BLaER1 (cell line): ENCODE data around the gene CARD10.
A peak's percentile ranks its signal among the peaks of the same experiment; 100 is the strongest.
"Not testable (repeated sequence)": the region's sequence is repeated elsewhere in the genome, so short reads cannot be mapped to it uniquely, and the experiment has no call there.

Source experiments
- H3K27ac ChIP-seq: shearing (Covaris generic); formaldehyde crosslinking; 2 replicates; pipeline ENCODE4 v1.8.1; 2022
- H3K27me3 ChIP-seq: shearing (Covaris generic); formaldehyde crosslinking; 2 replicates; pipeline ENCODE4 v1.8.1; 2022
- H3K36me3 ChIP-seq: shearing (Covaris generic); formaldehyde crosslinking; 2 replicates; pipeline ENCODE4 v1.8.1; 2022
- H3K4me1 ChIP-seq: shearing (Covaris generic); formaldehyde crosslinking; 2 replicates; pipeline ENCODE4 v1.8.1; 2022
- H3K4me2 ChIP-seq: shearing (Covaris generic); formaldehyde crosslinking; 2 replicates; pipeline ENCODE4 v1.8.1; 2022
- H3K4me3 ChIP-seq: shearing (Covaris generic); formaldehyde crosslinking; 2 replicates; pipeline ENCODE4 v1.8.1; 2022
- H3K9ac ChIP-seq: shearing (Covaris generic); formaldehyde crosslinking; 2 replicates; pipeline ENCODE4 v1.8.1; 2022
- H3K9me3 ChIP-seq: shearing (Covaris generic); formaldehyde crosslinking; 2 replicates; pipeline ENCODE4 v1.8.1; 2022
- H4K20me1 ChIP-seq: shearing (Covaris generic); formaldehyde crosslinking; 2 replicates; pipeline ENCODE4 v1.8.1; 2022
- Cebpa-rat ChIP-seq: shearing (Covaris generic); IDR thresholded peaks from 2 replicates; pipeline ENCODE4 v1.8.1; 2022

Gene CARD10

DNA sequence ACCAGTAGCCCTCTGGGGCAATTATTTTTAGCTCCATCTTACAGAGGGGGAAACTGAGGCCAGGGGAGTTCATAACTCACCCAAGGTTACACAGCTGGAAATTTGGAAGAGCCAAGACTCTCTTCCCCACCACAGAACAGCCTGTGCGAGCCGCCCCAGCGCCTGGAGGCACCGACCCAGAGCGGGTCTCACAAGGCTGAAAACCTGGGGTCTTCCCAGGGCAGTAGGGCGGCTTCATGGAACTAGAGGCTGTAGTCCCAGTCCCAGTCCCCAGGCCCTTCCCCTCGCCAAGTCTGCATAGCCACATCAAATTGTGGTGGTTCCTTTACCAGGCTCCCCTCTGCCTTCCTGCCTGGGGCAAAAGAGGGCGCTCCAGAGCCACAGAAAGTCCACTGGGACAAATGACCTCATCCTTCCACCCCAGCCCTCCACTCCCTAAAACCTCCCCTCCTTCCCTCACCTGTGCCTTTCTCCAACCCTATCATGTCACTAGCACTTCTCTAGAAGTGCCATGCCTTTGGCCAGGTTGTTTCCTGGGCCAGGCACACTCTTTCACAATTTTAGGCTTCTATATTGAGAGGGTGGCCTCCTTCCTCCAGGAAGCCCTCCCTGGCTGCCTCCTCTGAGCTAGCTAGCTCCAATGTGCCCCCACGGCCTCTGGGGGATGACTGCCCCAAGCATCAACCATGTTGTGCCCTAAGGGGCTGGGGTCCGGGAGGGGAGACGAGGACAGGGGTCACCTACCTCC, 25.9 kb upstream of the CARD10 start:
- no peak for TF ChIP-seq Cebpa-rat
- Histone ChIP-seq H3K4me2 (peak overlapping the region; percentile 62), H4K20me1 (no peaks in the 10 kb centered on the region), H3K9me3 (no peaks in the 10 kb centered on the region), H3K4me1 (peaks cover 58% of the 10 kb centered on the region), H3K36me3 (no peaks in the 10 kb centered on the region), H3K9ac (no peak overlapping the region), H3K27ac (no peak overlapping the region), H3K27me3 (no peaks in the 10 kb centered on the region), H3K4me3 (no peak overlapping the region)

DNA sequence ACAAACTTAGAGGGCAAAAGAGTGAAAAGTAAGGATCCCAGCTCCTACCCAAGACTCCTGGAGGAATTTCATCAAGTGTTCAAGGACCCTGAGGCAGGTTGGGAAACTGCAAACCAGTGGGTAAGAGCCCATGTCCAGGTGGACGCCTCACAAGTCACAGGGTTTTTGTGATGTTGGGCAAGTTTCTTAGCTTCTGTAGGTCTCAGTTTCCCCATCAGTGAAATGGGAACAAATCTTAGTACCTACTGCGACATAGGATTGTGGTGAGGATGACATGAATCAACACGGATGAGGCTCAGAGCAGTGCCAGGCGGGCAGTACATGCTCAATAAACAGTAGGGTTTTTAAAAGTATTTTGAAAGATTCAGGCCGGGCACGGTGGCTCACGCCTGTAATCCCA, 23.7 kb upstream of the CARD10 start:
- Histone ChIP-seq H3K9me3 (no peaks in the 10 kb centered on the region), H3K27me3 (no peaks in the 10 kb centered on the region), H3K27ac (no peak overlapping the region), H3K4me1 (peaks cover 69% of the 10 kb centered on the region), H3K4me3 (no peak overlapping the region), H3K36me3 (no peaks in the 10 kb centered on the region), H3K9ac (no peak overlapping the region), H4K20me1 (no peaks in the 10 kb centered on the region), H3K4me2 (peak overlapping the region; percentile 74; the same call in 1 of the 2 replicates)
- no peak for TF ChIP-seq Cebpa-rat

DNA sequence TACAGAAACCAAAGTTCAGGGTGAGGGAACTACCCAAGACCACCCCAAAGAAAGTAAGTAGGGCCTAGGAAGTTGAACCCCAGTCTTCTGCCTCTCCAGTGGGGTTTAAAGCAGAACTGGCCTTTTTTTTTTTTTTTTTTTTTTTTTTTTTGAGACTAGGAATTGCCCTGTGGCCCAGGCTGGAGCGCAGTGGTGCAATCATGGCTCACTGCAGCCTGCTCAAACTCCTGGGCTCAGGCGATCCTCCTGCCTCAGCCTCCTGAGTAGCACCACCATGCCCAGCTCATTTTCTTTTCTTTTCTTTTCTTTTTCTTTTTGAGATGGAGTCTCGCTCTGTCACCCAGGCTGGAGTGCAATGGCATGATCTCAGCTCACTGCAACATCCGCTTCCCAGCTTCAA, 23.2 kb upstream of the CARD10 start:
- not testable (repeated sequence) for H3K36me3 ChIP-seq, H3K27ac ChIP-seq, H3K4me3 ChIP-seq, H4K20me1 ChIP-seq, H3K27me3 ChIP-seq, H3K9me3 ChIP-seq
- peaks cover 75% of the 10 kb centered on the region for H3K4me1 ChIP-seq
- peak overlapping the region; percentile 74 for H3K4me2 ChIP-seq
- peak overlapping the region; percentile 27; the same call in 1 of the 2 replicates for H3K9ac ChIP-seq

DNA sequence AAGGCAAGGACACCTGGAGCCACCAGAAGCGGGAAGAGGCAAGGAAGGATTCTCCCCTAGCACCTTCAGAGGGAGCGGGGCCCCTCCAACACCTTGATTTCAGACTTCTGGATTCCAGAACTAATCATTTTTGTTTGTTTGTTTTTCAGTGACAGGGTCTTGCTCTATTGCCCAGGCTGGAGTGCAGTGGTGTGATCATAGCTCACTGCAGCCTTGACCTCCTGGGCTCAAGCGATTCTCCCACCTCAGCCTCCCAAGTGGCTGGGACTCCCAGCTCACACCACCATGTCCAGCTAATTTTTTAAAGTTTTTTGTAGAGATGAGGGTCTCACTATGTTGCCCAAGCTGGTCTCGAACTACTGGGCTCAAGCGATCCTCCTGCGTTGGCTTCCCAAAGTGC, 20.6 kb upstream of the CARD10 start:
- H3K9me3 ChIP-seq, H3K4me3 ChIP-seq, H4K20me1 ChIP-seq, H3K27ac ChIP-seq, H3K27me3 ChIP-seq, H3K36me3 ChIP-seq, H3K9ac ChIP-seq: not testable (repeated sequence)
- Histone ChIP-seq H3K4me1 (peaks cover 74% of the 10 kb centered on the region), H3K4me2 (peak overlapping the region; percentile 74)

DNA sequence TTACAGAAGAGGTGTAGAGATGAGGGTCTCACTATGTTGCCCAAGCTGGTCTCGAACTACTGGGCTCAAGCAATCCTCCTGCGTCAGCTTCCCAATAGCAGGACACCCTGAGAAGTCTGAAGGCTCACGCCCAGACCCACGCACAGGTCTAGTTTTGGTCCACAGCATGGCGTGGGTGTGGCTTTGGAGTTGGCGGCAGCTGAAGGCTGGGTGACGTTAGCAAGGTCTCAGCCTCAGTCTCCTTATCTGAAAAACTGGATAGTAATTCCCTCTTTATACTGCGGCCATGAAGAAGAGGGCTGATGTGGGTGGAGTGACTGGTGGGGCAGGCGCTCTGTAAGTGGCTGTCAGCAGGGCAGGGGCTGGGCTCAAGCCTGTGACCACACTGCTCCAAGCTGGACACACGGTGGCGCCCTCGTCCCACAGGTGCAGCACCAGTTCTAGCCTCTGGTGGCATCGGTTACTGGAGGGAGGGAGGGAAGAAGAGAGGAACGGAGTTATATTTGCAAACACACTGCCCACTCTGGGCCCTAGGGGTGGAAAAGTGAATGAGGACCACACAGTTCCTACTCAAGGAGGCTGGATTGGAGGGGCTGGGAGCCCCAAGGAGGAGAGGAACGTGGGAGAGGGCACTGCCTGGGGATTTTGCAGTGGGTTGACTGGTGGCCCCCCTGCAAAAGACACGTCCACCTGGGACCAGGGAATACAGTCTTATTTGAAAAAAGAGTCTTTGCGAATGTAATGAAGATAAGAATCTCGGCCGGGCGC, 19.6 kb upstream of the CARD10 start:
- no peak for TF ChIP-seq Cebpa-rat
- Histone ChIP-seq H3K9ac (no peak overlapping the region), H3K27me3 (no peaks in the 10 kb centered on the region), H3K36me3 (no peaks in the 10 kb centered on the region), H3K4me2 (peak overlapping the region; percentile 74), H3K27ac (no peak overlapping the region), H4K20me1 (no peaks in the 10 kb centered on the region), H3K9me3 (no peaks in the 10 kb centered on the region), H3K4me1 (peaks cover 81% of the 10 kb centered on the region), H3K4me3 (no peak overlapping the region)

DNA sequence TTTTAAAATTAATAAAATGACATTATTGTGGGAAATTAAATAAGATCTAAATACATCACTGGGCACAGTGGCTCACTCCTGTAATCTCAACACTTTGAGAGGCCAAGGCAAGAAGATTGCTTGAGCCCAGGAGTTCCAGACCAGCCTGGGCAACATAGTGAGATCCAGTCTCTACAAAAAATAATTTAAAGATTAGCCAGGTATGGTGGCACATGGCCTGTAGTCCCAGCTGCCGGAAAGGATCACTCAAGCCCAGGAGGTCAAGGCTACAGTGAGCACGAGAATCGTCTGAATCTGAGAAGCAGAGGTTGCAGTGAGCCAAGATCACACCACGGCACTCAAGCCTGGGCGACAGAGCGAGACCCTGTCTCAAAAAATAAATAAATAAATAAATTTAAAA, 15.9 kb upstream of the CARD10 start:
- no peak for TF ChIP-seq Cebpa-rat
- Histone ChIP-seq H3K9ac (no peak overlapping the region), H3K36me3 (no peaks in the 10 kb centered on the region), H3K4me1 (peaks cover 65% of the 10 kb centered on the region), H3K4me2 (peak overlapping the region; percentile 58), H3K9me3 (no peaks in the 10 kb centered on the region), H4K20me1 (no peaks in the 10 kb centered on the region), H3K27me3 (no peaks in the 10 kb centered on the region), H3K27ac (no peak overlapping the region), H3K4me3 (no peak overlapping the region)

DNA sequence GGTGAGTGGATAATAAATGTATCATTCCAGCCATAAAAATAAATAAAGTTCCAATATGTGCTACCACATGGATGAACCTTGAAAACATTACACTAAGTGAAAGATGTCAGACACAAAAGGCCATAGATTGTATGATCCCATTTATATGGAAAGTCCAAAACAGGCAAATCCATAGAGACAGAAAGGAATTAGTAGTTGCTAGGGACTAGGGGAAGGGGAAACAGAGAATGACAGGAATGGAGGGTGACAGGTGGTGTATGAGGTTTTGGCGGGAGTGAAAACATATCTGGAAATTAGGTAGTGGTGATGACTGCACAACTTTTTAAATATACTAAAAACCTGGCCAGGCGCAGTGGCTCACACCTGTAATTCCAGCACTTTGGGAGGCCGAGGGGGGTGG, 15.2 kb upstream of the CARD10 start:
- H4K20me1 ChIP-seq = no peaks in the 10 kb centered on the region
- no peaks in the 10 kb centered on the region for H3K9me3 ChIP-seq
- H3K4me2 ChIP-seq = peak overlapping the region; percentile 58
- no peak overlapping the region for H3K4me3 ChIP-seq
- H3K27ac ChIP-seq = no peak overlapping the region
- TF ChIP-seq Cebpa-rat = no peak
- H3K4me1 ChIP-seq = peaks cover 65% of the 10 kb centered on the region
- no peak overlapping the region for H3K9ac ChIP-seq
- no peaks in the 10 kb centered on the region for H3K27me3 ChIP-seq
- no peaks in the 10 kb centered on the region for H3K36me3 ChIP-seq

DNA sequence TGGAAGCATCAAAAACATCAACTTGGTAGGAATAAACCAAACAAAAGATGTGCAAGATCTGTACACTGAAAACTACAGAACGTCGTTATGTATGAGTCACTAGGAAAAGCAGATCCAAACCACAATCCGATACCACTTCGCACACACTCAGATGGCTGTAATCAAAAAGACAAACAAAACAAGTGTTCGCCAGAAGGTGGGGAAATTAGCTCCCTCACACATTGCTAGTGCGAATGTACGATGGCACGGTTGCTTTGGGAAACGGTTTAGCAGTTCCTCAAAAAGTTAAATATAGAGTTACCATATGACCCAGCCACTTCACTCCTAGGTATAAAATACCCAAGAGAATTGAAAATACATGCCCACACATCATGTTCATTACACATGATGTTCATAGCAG, 14.8 kb upstream of the CARD10 start:
- TF ChIP-seq Cebpa-rat = no peak
- Histone ChIP-seq H3K36me3 (no peaks in the 10 kb centered on the region), H3K9me3 (no peaks in the 10 kb centered on the region), H3K27ac (no peak overlapping the region), H3K27me3 (no peaks in the 10 kb centered on the region), H3K4me2 (peak overlapping the region; percentile 58), H3K9ac (no peak overlapping the region), H3K4me3 (no peak overlapping the region), H3K4me1 (peaks cover 61% of the 10 kb centered on the region), H4K20me1 (no peaks in the 10 kb centered on the region)

DNA sequence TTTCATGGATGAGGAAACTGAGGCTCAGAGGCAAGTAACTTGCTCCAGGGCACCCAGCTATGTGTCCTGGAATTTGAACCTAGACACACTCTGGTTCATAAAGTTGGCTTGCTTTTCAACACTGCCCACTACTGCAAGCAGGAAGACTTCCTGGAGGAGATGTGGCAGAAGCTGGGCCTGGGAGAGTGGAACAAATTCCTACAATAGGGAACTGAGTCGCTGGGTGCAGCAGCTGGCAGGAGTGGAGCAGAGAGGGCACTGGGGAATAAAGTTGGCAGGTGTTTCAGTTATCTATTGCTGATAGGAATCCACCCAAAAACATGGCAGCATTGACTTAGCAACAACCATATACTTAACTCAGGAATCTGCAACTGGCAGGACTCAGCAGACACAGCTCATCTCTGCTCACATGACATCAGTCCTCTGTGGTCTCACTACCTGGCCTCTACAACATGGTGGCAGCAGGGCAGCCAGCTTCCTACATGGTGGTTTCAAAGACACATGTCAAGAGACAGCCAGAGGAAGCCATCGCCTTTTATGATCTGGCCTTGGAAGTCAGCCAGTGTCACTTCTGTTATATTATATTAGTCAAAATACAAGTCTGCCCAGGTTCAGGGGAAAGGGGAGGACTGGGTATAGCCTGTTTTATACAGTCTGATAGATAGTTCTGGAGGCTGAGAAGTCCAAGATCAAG, 10.6 kb upstream of the CARD10 start:
- TF ChIP-seq Cebpa-rat = no peak
- Histone ChIP-seq H3K9me3 (no peaks in the 10 kb centered on the region), H3K4me1 (peaks cover 32% of the 10 kb centered on the region), H3K27ac (no peak overlapping the region), H3K4me2 (peak overlapping the region; percentile 39), H3K27me3 (0 out of 2 replicates have a peak, but pooled peaks cover 6% of the 10 kb centered on the region), H3K9ac (no peak overlapping the region), H3K36me3 (no peaks in the 10 kb centered on the region), H3K4me3 (no peak overlapping the region), H4K20me1 (no peaks in the 10 kb centered on the region)

DNA sequence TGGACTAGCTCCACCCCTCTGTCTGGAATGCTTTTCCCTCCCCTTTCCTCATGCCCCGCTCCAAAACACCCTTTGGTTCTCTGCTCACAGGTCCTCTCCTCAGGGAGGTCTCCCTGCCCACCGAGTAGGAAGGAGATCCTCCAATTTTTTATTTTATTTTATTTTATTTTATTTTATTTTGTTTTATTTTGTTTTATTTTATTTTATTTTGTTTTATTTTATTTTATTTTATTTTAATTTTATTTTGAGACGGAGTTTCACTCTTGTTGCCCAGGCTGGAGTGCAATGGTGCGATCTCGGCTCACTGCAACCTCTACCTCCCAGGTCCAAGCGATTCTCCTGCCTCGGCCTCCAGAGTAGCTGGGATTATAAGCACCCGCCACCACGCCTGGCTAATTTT, 8.7 kb upstream of the CARD10 start:
- not testable (repeated sequence) for H3K36me3 ChIP-seq, H3K4me2 ChIP-seq, H4K20me1 ChIP-seq, H3K9me3 ChIP-seq, H3K4me3 ChIP-seq, H3K27ac ChIP-seq, H3K9ac ChIP-seq
- H3K27me3 ChIP-seq = peaks cover 12% of the 10 kb centered on the region; the same call in 1 of the 2 replicates
- peaks cover 14% of the 10 kb centered on the region for H3K4me1 ChIP-seq

DNA sequence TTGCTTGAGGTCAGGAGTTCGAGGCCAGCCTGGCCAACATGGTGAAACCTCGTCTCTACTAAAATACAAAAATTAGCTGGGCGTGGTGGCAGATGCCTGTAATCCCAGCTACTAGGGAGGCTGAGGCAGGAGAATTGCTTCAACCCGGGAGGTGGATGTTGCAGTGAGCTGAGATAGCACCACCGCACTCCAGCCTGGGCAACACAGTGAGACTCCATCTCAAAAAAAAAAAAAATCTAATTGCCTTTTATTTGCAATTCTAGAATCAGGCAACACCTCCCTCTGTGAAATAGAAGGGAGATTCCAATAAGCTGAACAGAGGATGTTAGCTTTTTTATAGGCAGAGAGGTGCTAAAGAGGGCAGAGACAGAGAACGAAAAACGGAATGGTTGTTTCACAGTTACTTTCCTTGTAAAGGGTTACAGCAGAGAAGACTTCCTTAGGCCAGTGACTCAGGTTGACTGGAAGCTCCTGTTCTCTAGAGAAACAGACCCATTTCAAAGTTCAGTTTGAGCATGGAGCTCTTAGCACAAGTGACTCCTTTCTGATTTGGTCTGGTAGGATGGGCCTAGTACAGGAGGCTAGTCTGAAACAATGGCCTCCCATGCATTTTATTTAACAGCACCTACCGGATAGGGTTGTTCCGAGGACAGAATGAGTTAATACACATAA, 8.0 kb upstream of the CARD10 start:
- not testable (repeated sequence) for H3K36me3 ChIP-seq, H3K9ac ChIP-seq, H3K4me3 ChIP-seq, H3K9me3 ChIP-seq, H4K20me1 ChIP-seq, H3K4me2 ChIP-seq, H3K27ac ChIP-seq
- peaks cover 12% of the 10 kb centered on the region for H3K4me1 ChIP-seq
- peaks cover 19% of the 10 kb centered on the region; the same call in 1 of the 2 replicates for H3K27me3 ChIP-seq
